HG02678 (cell line): Measurements from ENCODE around the gene EGLN2.
A peak's percentile ranks its signal among the peaks of the same experiment; 100 is the strongest.
"Not testable (repeated sequence)": the region's sequence is repeated elsewhere in the genome, so short reads cannot be mapped to it uniquely, and the experiment has no call there.

Source experiments
- ATAC-seq: cut with Tn5 transposase; IDR thresholded peaks from one replicate; pipeline ENCODE4 v1.9.1; 2021; ENCODE audit warnings: mild to moderate bottlenecking, moderate library complexity; ENCODE audit not compliant: unreplicated experiment

The EGLN2 gene

DNA sequence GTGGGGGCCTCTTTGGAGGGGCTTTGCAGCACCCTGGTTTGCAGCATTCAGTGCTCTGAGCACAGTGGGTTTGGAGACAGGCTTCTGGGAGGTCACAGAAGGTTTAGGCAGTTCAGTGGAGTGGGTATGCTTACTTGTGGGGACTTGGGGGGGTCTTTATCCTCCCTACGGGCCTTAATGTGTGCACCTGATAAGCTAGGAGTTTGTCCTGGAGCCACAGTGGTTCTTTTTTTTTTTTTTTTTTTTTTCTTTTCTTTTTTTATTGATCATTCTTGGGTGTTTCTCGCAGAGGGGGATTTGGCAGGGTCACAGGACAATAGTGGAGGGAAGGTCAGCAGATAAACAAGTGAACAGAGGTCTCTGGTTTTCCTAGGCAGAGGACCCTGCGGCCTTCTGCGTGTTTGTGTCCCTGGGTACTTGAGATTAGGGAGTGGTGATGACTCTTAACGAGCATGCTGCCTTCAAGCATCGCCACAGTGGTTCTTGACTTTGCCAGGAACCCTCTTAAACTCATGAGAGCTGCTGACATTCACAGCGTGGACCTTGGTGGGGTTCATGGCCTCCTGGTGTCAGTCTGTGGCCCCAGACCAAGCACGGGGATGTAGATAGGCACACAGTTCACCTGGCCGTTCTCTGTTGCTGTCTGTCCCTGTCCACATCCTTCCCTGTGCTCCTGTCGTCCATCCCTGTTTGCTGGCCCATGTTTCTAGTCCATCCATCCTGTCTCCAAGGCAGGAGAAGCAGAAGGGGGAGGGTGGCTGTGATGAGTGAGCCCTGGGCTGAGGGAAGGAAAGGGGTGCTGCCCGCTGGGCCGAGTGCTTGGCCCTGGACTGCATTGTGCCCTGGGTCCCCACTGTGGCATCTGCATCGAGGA lies 2.7 kb downstream of the EGLN2 start:
- ATAC-seq: no peak

DNA sequence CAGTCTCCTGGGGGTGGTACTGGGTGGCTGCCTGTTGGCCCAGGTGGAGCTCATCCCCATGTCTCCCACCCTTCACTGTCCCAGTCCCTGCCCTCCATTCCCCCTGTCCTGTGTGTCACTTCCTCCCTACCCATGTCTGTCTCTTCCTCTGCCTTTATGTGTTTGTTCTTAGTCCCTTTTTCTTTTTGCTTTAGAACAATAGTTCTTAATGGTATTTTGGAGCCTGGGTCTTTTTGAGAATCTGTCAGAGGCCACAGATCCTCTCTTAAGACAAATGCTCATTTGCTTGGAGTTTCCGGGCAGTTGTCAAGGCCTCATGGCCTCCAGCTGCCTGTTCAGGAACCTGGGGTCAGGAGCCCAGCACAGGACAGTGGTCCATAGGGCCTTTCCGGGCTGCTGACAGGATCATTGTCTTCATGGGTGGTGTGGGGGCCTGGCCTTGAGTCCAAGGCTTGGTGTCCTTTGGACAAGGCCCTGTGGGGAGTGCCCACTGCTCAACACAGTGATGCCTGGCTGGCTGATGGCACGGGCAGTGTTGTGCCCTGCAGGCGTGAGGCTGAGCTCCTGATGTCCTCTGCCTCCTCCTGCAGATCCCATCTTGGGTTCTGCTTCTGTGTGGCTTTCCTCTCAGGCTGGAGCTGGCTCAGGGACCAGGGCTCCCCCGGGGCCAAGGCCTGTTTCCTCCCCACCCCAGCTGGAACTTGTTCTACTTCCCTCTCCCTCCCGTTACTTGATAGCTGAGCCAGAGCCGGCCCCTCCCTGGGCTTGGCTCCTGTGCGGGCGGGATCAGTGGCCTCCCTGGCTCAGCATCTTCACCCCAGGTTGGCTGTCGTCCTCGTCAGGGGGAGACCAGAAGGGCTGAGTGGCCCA lies 3.5 kb downstream of the EGLN2 start:
- no peak for ATAC-seq

DNA sequence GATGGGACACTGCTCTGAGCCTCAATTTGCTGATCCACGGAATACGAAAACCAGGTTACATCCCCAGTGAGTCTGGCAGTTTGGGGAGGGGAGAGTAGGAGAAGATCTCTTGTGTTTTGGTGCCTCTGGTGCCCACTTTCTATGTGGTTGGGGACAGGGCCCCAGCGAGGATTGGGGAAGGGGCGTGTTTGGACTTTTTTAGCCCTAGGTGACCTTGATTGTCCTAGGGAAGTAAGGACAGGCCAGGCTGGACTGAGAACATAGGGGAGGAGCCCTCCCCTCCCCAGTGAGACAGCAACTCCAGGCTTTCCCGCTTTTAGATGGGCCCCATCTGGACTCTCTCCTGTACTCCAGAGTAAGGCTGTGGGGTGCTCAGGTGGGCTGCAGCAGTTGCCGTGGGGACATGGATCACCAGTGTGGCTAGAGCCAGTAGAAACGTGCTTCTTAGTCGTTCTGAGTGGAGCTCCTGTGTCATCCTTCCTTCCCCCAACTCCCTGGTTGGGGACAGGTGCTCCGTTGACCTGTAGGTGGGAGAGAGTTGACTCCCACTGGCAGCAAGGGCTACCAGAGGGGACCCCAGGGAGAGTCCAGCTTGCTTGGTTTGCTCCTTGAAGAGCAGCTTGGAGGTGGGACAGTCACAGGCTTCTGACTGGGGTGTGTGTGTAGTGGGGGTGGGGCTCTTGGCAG lies 4.3 kb downstream of the EGLN2 start:
- ATAC-seq: no peak

DNA sequence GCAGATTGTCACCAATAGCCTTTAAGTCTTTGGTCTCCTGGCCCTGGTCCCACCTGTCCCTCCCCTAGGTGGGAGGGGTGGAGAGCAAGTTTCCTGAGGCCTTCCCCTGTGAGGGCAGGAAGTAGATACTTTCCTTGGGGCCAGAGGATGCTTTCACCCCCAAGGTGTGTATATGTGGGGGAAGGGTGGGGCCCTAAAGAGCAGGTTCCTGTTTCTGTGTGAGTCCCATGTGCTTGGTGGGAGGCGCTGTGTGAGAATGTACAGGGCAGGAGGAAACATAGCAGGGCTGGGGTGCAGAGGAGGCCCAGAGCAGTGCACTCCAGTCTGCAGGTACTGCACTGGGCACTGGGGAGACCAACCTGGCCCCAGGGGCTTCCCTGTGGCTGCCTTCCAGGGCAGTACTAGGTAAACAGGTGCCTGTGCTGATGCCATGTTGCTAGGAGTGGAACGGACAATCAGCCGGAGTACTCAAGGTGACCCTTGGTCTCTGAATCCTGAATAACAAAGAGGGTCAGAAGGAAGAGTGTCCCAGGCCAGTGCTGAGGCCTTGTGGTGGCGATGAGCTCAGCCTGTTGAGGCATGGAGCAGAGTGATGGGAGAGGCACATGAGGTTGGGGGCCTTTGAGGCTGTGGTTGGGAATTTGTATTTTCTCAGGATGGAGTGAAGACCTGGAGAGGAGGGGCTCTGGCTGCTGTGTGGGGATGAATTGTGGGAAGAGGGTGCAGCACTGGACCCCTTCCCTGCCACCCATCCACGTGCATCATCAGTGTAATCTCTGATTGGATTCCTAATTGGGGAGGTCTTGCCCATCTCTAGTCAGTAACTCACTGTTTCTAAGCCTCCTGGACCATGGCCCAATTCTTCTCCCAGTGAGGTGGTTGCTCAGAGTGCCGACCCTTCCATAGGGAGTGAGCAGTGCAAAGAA lies 5.1 kb downstream of the EGLN2 start:
- no peak for ATAC-seq

DNA sequence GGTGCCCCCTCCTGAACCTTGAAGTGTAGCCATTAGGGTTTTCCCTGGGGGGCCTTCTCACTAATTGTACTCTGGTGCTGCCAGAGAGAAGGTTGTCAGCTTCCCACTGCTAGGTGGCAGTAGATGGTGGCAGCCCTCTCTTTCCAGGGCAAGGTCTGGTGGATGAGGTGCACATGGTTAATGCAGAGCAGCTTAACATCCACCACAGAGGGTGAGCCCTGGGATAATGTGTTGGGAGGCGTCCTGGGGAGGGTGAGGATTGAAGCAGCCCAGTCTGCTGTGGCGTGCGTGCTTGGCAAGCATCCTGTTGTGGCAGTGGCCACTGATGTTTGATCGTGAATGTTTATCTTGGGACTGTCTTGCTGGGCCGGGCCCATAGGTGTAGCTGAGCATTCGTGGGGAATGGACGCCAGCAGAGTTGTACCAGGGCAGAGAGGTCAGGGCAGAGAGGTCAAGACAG lies 5.8 kb downstream of the EGLN2 start:
- ATAC-seq: no peak

DNA sequence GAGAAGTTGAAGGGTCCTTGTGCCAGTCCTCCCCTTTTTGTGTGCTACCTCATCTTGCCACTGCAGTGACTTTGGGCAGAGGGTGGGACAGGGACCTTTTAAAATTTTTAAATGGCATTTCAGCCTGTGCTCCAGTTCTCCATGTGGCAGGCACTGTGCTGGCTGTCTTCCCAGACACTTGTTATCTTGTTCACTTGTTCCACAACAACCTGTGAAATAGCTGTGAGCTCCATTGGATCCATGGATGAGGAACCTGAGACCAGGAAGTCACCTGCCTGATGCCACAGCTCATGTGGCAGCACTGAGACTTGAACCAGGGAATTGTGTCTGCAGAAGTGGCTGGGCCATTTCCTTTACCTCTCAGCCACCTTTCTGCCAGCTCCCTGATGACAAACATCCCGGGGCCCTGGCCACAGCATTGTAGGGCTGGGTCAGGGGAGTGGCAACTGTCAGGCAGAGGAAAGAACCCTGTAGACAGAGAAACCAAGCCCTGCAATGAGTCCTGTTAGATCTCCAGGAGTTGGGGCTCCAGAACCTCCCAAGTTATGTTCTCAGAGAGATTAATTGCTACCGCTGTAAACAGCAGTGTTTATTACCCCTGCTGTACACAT lies 6.4 kb downstream of the EGLN2 start:
- no peak for ATAC-seq

DNA sequence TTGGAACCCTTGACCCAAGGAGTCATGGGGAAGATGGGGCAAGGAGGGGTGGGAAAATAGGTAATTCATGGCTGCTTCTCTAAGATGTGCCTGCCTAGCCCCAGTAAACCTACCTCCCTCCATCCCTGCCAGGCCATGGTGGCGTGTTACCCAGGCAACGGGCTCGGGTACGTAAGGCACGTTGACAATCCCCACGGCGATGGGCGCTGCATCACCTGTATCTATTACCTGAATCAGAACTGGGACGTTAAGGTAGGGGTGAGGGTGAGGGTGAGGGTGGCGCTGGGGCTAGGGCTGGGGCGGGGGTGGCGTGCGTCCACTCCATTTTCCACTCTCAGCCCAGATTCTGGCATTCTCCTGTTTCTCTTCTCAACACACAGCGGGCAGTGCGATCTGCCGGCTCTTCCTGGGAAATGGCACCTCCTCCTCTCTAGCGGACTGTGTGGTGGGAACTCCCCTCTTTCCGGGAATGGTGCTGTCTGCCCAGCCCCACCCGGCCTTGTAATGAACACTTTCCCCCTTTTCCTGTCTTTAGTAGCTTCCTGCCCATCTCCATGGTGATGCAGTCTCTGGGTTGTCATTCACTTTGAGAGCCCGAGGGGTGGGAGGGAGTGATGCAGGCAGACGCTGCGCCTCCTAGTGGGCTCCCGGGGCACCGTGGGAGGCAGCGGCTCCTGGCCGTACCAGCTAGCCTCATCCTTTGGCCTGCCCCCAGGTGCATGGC lies 7.6 kb downstream of the EGLN2 start:
- ATAC-seq: no peak

DNA sequence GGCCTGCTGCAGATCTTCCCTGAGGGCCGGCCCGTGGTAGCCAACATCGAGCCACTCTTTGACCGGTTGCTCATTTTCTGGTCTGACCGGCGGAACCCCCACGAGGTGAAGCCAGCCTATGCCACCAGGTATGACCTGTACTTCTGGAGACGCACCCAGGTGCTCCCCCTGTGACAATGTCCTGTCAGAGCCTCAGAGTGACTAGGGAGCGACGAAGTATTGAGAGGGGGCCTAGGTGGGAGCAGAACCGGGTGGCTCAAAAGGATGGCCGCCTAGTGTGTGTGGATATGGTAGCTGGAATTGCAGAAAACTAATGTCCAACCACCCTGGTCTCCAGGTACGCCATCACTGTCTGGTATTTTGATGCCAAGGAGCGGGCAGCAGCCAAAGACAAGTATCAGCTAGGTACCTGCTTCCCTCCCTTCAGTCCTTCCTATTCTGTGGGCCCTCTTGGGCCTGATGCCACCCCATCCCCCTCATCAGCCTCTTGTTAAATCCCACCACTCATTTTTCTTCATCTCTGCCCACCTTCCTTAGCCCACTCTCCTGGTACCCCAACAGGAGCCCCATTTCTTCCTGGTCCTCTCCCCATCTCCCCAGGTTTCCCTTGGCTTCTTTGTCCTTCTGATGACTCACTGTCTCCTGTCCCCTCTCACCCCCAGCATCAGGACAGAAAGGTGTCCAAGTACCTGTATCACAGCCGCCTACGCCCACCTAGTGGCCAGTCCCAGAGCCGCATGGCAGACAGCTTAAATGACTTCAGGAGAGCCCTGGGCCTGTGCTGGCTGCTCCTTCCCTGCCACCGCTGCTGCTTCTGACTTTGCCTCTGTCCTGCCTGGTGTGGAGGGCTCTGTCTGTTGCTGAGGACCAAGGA lies 8.4 kb downstream of the EGLN2 start:
- no peak for ATAC-seq

DNA sequence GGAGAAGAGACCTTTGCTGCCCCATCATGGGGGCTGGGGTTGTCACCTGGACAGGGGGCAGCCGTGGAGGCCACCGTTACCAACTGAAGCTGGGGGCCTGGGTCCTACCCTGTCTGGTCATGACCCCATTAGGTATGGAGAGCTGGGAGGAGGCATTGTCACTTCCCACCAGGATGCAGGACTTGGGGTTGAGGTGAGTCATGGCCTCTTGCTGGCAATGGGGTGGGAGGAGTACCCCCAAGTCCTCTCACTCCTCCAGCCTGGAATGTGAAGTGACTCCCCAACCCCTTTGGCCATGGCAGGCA lies 9.0 kb downstream of the EGLN2 start:
- ATAC-seq: no peak

DNA sequence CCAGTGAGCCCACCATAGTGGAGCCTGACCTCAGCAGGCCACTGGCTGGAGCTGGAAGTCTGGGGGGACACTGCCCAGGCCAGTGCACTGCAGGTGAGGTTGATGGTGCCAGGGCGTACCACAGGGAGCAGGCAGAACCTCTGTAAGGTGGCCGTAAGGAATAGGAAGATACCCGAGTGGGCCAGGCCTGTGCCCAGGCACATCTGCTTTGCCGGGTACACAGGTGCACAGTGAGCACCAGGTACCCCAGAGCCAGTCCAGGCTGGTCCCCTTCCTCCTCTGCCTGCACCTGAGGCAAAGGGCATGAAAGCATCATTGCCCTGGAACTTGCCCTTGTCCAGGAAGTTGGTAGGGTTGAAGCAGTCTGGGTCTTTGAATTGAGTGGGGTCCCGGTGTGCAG lies 9.5 kb downstream of the EGLN2 start:
- no peak for ATAC-seq

DNA sequence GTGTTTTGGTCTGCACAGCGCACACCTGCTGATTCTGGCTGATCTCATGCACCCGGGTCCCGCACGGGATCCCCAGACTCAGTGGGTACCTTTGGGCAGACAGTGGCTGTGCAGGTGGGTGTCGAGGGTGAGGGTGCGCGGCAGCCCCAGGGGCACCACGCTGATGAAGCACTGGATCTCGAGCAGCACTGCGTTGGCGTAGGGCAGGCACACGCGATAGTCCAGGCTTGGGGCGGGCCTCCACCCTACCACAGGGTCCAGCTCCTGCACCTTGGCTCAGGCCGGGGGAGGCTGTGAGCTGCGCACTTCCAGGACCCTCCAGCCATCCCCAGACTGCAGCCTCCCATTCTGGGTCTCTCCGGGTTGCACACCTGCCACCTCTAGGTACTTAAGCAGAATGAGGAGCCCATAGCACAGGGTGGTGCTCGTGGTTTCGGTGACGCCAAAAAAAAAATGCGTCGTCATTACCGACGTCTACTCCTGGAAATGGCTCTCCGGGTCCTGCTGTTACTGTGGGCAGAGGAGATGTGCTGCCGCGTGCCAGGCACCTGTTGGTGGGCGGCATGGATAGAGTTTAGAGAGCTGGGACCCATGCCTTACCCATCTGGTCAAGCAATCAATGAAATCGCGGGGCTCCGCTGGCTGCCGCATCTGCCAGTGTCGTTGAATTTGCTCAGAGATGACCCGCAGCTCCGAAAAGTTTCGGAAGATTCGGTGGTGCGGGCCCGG lies 10.5 kb downstream of the EGLN2 start:
- no peak for ATAC-seq

DNA sequence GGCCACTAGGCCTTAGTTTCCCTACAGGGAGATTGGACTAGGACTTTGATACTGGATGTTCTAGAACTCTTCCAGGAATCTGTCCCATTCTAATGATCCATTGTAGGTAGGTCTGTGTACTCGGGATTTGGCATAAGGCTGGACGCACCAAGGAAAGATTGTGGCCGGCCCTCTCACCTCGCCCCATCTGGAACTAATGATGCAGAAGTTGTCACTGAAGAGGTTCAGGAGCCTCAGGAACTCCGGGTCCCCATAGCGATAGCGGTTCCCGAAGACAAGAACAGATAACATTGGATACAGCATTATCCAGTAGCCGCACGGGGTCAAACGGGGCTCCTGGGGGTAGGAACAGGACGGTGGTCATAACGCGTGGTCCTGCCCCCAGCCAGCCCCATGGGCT lies 11.2 kb downstream of the EGLN2 start:
- no peak for ATAC-seq

DNA sequence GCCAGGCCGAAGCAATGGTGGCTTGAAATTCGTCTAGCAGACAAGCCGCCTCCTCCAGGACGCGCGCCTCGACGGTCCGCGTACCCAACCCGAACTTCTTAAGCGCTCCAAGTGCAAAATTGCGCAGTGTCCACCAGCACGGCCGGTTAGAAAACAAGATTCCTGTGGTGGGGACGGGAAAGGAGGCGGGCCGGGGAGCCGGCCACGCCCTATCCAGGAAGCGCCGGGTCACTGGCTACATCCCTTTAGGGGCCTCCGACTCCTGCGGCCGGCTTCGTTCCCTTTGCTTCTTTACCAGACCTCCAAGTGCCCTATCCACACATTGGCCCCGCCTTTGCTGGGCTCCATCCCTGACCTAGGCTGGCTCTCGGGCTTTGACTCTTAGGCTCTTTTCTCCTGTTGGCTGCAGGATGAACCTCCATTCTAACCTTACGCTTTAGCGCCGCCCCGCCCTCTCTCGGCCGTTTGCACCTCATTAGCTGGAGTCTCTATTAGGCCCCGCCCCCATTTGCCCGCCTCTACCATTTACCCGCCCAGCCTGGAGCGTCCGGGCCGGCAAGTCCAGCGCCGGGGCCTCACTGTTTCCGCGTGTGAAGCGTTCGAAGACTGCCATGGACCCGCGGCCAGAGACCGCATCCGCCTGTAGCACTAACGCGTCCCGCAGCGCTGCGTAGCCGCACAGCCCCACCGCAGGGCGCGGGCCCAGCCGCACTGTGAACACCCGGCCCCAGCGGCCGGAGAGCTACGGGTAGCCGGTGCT lies 11.8 kb downstream of the EGLN2 start:
- ATAC-seq: peak; percentile 74

DNA sequence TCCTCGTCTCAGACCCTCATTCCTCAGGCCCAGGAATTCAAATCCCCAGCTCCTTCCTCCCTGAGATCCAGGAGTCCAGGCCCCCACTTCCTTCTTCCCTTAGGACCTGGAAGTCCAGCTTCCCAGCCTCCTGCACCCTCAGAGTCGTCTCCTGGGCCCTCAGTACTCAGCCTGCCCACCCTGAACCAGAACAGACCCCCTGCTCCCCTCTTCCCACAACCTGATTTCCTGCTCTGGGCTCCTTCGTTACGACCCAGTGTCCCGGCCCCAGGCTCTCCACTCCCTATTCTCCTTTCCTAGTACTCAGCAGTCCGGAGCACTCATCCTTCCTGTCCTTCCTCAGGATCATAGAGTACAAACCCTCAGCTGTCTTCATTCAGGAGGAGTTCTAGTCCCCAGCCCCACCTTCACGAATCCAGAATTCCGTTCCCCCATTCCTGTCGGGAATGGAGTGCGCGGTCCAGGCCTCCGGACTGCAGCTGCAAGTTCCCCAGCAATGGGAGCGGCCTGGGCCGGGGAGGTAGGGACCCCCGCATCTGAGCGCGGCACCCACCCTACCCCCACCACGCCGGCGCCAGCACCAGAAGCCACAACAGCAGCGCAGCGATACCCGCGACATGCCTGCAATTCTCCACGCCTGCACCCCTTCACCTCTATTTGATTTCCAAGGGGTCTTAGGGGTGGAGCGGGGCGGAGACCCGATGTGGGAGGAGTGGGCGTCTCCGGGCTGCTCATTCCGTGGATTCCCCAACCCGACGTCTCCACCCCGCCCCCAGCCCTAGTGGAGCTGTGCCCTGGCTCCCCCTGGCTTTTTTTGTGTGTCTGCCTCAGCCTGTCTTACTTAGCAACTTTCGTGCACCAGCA lies 12.7 kb downstream of the EGLN2 start:
- ATAC-seq: no peak

DNA sequence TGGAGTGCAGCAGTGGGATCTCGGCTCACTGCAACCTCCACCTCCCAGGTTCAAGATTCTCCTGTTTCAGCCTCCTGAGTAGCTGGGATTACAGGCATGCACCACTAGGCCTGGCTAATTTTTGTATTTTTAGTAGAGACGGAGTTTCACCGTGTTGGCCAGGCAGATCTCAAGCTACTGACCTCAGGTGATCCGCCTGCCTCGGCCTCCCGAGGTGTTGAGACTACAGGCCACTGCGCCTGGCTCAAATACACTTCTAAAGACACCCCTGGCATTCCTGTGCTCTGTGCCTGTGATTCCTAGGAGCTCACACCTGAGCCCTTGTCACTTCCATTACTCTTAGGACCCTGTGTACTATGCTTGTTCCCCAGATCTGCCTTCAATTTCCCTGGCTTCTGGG lies 13.6 kb downstream of the EGLN2 start:
- not testable (repeated sequence) for ATAC-seq

DNA sequence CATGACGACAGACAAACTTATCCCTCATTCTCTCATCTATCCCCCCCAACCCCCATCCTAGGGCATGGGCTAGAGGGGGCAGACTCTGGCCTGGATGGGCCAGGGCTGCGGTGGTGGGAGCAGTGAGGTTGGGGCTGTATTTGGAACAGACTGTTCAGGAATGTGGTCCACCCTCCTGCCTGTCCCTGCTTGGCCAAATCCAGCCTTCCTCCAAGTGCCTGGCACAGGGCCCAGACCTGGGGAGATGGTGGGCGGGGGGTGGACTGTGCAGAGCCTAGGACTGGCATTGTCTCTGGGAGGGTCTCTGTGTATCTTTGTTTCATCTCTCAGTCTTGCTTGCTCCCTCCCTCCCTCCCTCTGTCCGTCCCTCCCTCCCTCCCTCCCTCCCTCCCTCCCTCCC lies 14.2 kb downstream of the EGLN2 start:
- no peak for ATAC-seq
